Gastroesophageal sphincter (tissue), 3 donors: ENCODE measurements around the gene MMP2.

Source experiments
- POLR2A ChIP-seq, 2 donors: fragments of 450-650 bp; IDR thresholded peaks; one replicate each; pipeline ENCODE4 v1.6.1; 2017; ENCODE audit warnings: antibody characterized with exemption in 2 of 2, mild to moderate bottlenecking in 2 of 2, moderate library complexity in 1 of 2
- TF ChIP-seq, protein P1 (sequence below), 4 experiments: fragments of 200-600 bp in 2 of 4; fragments of 450-650 bp in 2 of 4; sonication (generic) in 1 of 4; IDR thresholded peaks; one replicate each; pipeline ENCODE4 v1.5.1; 2017 to 2019; ENCODE audit warnings: antibody characterized with exemption in 4 of 4, mild to moderate bottlenecking in 2 of 4, moderate library complexity in 2 of 4

DNA sequence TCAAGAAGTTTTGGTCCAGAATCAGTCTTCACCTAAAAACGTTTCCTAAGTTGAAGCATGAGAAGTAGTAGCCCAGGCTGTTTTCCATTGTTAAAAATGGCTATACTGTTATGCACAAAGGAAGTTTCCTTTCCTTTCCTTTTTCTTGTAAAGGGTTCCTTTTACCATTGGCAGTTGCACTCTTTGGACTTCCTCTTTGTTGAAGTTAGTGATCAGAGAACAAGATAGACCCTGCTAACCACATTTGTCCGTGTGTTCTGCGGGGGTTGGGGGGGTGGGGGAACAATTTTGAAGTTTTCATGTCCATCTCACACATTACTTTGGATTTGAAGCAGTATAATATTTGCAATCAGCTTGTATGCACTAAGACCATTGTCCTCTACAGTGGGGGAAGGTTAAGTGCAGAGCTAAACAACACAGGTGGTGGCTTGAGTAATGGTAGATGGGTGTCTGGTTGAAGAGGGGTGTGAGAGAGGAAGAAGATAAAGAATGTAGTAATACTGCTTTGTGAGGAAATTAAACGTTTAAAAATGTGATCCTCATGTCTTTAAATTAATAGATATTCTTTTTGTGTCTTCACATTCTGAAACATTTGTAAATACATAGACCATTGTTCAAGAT lies 31.3 kb downstream of the MMP2 start:
- TF ChIP-seq, protein P1, sequence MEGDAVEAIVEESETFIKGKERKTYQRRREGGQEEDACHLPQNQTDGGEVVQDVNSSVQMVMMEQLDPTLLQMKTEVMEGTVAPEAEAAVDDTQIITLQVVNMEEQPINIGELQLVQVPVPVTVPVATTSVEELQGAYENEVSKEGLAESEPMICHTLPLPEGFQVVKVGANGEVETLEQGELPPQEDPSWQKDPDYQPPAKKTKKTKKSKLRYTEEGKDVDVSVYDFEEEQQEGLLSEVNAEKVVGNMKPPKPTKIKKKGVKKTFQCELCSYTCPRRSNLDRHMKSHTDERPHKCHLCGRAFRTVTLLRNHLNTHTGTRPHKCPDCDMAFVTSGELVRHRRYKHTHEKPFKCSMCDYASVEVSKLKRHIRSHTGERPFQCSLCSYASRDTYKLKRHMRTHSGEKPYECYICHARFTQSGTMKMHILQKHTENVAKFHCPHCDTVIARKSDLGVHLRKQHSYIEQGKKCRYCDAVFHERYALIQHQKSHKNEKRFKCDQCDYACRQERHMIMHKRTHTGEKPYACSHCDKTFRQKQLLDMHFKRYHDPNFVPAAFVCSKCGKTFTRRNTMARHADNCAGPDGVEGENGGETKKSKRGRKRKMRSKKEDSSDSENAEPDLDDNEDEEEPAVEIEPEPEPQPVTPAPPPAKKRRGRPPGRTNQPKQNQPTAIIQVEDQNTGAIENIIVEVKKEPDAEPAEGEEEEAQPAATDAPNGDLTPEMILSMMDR (IDR thresholded peaks at IDR 0.05) = no peak
- TF ChIP-seq POLR2A (IDR thresholded peaks at IDR 0.05) = no peak
